Measurements from ENCODE around the gene EIF4G2.

The EIF4G2 gene

DNA sequence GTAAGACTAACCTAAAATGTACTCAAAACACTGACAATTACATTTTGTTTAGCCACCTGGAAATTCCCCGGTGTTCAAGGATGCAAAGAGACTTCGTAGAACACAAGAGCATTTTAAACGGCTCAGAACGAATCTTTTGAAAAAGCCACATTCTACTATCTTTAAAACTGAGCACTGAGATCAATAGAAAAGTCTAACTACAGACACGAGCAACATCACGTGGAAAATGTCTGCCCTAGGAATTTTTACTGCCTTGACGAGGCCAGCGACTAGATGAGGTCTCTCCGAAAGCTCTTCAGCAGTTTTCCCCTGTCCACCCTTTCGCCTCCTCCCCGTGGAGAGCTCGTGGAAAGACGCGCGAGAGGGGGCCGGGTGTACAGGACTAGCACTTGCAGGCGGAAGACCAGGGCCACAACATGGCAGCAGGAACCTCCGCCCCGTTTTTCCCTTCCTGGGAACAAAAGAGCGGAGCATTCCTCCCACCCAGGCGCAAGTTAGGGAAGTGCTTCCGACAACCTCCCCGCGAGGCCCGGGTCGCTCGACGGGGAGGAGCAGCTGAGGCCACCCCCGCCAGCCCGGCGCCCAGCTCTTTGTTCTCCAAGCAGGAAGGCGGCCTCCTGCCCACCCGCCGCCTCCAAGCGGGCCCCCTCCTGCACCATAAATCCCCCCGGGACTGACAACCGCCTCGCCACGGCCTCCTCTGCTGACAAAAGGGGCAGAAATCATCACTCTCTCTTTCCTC, 1.1 kb downstream of the EIF4G2 start:
- DNase-seq: peak; percentile 68

DNA sequence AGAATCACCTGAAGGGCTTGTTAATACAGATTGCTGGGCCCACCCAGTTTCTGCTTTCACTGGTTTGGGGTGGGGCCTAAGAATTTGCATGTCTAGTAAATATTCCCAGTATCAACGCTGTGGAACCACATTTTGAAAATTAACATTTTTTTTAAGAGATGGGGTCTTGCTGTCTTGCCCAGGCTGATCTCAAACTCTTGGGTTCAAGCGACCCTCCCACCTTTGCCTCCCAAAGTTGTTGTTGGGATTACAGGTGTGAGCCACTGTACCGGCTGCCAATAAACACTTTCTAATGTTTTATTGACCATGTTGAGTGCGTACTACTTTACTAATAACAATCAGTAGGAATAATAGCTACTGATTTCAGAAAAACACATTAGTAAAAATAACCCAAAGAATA, 2.5 kb downstream of the EIF4G2 start:
- no peak for DNase-seq

DNA sequence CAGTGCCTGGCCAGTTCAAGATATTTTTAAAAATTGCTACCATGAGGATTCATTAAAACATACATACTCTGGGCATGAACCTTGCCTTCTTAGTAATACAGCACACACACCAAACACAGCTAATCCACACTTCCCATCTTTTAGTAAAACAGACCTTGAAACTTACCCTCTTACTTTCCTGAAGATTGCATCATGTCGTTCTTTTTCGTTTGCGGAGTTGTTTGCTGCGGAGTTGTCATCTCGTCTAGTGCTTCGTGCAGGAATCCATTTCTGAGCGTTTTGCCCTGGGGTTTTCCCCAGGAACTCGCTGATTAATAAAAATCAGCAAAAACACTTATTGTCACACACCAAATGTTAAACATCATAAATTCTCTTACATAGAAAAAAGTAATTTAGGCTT, 3.0 kb downstream of the EIF4G2 start:
- no peak for DNase-seq

DNA sequence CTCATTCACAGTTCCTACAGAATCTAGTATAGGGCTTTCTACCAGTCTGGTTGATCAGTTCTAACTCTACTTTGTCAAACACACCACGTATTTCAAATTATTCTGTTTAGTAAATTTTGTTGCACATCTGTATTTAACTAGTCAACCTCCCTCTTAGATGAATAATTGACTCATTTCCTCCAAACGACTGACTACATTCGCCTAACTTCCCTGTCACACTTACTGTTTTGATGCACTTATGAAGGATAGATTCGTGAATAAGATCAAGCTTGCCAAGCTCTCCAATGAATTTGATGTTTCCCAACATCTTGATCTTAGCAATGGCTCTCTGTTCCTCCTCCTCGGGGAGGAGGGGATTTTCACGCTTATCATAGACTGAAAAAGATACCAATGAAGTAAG, 5.0 kb downstream of the EIF4G2 start:
- DNase-seq: no peak

DNA sequence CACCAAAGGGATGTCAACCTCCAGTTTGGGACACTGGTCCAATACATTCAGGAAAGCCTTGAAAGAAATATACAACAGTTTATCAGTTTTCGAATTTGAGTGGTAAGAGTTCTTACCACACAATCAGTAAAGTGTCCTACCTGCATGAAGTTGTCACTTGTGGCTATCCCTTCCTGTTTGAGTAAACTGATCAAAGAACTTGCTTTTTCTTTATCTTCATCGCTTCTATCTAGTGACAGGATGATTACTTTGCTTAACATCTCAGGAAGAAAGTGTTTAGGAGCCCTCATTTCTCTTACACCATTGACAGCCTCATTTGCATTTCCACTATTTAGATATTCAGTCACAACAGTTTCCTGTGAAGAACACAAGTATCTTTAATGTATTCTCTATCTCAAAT, 8.4 kb downstream of the EIF4G2 start:
- DNase-seq: no peak

DNA sequence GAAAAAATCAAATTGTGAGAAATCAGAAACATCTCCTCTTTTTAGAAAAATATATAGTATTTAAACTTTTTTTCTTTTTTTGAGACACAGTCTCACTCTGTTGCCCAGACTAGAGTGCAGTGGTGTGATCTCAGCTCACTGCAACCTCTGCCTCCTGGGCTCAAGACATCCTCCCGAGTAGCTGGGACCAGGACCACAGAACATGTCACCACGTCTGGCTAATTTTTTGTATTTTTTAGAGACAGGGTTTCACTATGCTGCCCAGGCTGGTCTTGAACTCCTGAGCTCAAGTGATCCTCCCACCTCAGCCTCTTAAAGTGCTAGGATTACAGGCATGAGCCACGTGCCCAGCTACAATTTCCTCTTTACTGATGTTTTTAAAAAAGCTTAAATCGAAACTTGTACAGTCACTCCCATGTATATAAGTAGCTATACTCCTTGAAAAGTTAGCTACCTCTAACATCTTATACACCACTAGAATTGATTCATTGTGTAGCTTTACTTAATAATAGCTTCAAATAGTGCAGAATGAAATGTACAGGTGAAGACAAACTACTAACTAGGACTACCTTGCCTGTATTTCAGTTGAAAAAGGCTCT, 10.3 kb downstream of the EIF4G2 start:
- no peak for DNase-seq

DNA sequence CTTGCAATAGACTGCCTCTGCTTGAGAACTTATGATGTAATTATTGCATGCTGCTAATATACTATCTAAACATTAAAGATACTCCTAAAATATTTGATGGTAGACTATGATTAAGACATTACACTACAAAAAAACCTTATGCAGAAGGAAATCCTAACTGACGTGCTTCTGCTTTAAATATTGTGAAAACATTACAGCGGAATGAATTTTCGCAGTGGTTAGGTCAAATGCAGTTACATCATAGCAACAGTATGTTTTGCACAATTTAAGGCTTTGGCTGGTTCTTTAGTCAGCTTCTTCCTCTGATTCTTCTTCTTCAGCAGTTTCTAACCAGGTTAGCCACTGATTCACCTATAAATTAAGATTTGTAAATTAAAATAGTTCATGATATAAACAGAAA, 11.2 kb downstream of the EIF4G2 start:
- no peak for DNase-seq

DNA sequence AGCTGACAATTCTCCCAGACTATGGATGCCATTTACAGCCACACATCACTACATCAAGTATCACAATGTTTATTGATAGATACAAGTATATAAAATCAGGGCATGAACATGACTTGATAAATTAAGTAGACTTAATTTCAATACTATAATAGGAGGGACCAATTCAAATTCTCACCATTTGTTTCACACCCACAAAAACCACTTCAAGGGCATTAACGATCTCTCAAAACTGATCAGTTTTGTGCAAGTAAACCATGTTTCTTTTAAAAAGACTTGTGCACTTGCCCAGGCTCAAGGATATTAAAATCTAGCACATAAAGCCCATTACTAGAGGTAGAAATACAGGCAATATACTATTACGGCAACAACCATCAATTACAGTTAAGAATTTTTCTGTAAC, 11.7 kb downstream of the EIF4G2 start:
- DNase-seq: no peak

DNA sequence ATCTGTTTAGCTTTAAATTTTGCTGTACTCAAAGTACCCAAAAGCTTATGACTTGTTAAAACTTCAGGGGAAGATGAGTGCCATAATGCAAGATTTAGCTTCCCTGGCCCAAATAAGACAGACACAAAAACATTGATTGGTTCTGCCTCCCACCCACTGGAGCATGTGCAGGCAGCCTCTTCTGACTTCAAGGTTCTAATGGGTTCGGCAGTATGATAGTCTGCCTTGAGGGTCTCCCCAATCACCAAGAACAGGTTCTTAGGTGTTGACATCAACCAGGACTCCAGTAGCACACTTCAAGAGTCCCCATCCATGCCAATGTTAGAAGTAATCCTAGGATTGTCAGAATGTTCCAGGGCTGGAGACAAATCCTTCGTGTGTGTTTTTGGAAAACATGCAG, 12.5 kb downstream of the EIF4G2 start:
- DNase-seq: no peak

DNA sequence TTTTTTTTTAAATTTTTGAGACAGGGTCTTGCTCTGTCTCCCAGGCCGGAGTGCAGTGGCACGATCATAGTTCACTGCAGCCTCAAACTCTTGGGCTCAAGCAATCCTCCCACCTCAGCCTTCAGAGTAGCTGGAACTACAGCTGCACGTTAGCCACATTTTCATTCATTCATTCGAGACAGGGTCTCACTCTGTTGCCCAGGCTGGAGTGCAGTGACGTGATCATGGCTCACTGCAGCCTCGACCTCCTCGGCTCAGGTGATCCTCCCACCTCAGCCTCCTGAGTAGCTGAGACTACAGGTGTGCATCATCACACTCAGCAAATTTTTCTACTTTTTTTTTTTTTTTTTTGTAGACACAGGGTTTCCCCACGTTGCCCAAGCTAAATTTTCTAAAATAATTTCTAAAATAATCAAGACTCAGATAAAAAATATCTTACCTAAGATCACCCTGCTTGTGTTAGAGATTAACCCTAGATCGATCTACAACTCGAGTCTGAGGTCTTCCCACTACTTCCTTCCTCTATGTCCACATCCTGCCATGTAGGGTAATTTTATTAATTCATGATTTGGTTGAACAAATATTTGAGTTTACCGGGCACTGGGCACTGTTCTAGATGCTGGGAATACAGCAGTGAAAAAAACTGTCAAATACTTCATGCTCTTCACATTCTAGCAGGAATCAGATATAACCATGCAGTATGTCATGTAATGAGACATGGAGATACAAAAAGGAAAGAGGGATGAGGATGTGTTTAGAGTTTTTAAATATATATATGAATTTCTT, 15.1 kb downstream of the EIF4G2 start:
- no peak for DNase-seq

DNA sequence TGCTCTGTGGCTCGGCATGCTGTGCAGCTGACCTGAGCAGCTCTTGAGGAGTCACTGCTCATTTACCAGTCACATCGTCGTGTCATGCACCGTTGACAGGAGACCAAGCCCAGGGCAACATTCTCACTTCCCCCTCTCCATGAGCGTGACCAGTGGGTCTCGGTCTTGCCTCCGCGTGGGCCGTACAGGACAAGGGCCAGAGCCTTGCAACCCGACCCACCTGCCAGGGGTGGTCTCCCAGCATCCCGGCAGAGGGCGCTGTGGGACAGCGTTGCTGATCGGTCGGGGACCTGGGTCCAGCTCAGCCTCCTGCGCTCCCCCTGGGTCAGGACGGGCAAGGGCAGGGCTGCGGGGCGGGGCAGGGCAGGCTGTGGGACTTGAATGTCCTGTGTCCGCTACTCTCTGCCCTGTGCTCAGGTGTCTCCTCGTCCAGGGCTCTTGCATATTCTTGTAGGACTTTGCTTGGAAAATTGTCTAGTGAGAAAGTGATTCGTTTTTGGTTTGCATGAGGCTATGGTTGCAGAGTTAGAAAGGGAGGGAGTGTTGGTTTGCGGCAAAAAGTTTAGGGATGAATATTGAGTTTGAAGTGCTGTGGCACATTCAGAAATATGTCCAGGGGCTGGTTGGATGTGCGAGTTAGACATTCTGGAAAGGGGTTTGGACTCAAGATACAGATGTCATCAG, 16.2 kb downstream of the EIF4G2 start:
- peak; percentile 96 for DNase-seq

DNA sequence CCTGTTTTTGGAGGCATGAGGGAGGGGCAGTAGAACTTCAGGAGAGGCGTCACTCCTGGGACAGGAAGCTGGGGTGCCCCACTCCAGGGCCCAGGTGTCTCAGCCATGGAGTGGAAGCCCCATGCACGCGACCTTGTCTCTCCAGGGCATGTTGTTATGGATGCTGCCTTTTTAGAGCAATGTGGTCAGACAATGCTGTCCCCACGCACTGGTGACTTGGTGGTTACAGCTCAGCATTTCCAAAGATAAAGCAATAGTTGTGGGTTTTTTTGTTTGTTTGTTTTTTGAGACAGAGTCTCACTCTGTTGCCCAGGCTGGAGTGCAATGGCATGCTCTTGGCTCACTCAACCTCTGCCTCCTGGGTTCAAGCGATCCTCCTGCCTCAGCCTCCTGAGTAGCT, 22.3 kb downstream of the EIF4G2 start:
- no peak for DNase-seq

DNA sequence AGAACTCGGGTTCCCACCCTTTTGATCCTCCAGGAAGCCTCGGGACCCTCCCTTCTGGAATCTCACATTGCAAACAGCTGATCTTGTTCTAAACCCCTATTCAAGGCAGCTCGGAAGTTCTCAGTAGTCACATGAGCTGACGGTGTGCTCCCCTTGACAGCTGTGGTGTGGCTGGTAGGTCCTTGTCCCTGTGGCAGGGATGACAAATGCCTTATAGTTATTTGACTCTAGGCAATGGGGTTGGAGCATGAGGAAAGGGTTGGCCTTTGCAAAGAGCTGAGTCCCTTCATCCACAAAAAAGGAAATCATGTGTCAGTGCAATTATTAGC, 23.6 kb downstream of the EIF4G2 start:
- no peak for DNase-seq

DNA sequence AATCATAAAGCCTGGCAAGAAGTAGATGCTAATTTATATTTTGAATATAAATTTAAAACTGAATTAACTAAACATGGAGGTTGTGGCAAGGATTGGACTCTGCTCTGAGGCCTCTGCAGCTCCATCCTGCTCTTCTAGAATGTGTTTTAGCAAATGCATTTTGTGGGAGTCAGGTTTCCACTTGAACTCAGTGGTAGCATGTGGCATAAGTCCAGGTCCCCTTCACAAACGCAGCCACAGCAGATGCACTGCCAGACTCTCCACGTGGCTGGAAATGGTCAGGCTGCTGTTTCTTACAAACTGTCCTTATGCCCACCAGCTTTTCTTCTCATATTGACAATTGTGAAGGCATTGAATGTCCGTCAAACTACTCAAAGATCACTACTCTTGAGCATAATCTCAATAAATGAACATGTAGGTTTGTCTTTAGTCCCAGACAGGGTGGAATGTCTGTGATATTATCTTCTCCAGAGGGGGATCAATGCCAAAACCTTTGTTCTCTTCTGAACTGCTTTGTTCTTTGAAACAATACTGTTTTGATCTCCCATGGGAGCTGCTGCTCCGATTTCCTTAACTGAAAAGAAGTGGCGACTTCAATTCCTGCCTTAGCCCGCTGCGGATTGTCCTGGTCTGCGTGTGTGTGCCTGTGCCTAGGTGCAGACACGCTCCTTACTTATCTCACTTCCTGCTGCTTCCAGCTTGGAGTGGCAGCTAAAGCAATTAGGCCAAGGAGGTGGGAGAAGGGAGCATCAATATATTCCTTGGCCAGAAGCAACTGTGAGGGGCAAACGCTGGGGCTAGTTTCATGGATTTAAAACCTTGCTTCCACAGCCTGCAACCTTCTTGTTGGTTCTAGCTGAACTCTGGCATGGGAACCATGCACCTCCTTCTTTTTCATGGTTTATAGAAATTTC, 24.2 kb downstream of the EIF4G2 start:
- DNase-seq: no peak

DNA sequence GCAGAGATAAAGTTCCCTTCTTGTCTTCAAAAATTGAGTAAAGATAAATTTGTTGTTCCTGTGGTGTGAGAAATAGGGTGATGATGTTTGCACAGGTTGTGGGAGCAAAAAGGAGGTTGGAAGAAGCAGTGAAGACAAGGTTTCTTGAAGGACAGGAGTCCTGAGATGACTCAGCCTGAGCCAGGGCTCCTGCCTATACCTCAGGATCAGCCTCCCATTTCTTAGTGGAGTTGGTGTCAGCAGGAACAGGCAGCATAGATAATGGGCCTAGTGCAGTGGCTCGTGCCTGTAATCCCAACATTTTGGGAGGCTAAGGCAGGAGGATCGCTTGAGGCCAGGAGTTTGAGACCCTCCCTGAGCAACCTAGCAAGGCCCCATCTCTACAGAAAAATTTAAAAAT, 28.7 kb downstream of the EIF4G2 start:
- DNase-seq: no peak

DNA sequence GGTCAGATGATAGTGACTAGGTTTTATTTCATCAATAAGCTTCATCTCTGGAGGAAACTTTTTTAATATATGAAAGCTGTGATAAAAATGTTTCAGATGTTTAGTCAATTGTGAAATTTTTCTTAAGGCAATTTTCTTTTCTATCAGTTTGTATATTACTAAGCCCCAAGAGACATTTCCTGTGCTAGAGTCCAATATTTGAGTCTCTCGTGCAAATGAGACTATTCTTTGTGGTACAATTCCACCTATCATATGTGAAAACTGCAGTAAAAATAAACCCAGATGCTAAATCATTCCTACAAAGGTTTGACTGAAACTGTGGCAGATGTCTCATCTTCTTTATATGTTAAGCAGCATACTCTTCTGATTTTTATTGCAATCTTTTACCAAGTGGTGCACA, 29.6 kb downstream of the EIF4G2 start:
- DNase-seq: no peak

DNA sequence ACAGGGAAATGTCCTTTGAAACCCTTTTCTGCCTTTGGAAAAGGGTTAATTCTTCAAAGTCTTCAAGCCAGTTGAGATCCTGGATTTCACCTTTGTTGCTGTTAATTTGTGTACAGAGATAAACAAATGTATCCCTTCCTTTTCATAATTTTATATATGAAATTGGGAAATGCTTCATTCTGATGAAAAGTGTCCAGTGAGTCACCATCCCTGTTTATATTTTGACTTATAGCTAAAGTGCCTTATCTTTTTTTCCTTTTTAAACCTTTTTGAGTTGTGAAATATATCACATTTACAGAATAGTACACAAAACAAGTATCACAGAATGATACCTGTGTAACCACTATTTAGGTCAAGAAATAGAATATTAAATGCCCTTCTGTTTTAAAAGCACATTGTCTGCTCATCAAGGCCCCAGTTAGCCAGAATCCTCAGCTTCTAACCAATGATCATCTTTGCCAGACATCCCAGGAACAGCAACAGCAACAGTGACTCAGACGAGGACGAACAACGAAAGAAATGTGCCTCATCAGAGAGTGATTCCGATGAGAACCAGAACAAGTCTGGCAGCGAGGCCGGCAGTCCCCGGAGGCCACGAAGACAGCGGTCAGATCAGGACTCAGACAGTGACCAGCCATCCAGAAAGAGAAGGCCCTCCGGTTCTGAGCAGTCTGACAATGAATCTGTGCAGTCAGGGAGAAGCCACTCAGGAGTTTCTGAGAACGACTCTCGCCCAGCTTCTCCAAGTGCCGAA, 30.3 kb downstream of the EIF4G2 start:
- DNase-seq: peak; percentile 96

DNA sequence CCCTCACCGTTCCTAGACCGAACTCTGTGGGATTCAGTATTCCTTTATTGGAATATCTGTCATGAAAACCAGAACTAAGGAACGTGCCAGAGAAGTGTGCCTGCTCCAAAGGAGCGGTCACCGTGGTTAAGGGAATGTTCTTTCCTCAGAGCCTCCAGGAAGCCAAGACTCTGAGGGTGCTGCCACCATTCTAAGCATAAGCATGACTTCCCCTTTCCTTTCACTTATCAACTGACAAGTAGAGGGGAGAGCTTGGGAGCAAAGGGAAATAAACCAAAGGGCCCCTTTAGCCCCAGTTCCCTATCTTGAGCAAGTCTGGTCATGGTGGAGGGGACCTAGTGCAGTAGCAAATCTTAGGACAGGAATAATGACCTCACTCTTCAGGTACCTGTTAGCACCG, 30.9 kb downstream of the EIF4G2 start:
- no peak for DNase-seq

DNA sequence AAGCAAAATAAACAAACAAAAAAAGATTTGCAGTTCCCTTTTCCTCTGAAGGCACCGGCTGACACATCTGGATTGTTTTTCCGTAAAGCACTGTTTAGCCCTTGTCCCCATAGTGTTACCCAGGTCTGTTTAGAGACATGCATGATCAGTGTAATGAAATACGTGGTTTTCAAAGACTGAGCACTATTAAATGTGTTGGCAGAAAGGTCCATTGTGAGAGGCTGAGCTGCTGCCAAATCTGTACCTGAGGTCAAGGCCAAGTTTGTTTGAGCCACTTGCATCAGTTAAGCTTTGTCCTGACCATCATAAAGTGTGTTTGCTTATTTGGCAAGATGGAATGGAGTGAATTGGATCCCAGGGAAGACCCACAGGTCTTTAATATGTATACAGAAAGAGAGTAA, 31.3 kb downstream of the EIF4G2 start:
- DNase-seq: no peak

DNA sequence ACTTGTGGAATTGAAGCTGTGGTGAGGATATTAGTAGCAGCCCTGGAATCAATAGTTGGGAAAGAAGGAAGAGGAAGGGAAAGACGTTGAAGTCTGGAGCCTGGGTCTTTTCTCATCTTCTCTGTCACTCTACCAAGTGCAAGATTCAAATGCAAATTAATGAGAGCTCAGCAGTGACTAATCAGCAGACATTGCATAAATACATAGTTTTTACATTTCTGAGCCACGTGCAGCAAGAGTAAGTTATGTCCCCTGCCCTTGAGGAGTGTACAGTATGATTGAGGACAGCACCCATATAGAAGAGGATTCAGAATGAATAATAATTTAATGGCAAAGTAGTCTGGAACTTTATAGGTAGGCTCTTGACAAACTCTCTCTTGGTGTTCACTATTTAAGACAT, 33.9 kb downstream of the EIF4G2 start:
- no peak for DNase-seq

DNA sequence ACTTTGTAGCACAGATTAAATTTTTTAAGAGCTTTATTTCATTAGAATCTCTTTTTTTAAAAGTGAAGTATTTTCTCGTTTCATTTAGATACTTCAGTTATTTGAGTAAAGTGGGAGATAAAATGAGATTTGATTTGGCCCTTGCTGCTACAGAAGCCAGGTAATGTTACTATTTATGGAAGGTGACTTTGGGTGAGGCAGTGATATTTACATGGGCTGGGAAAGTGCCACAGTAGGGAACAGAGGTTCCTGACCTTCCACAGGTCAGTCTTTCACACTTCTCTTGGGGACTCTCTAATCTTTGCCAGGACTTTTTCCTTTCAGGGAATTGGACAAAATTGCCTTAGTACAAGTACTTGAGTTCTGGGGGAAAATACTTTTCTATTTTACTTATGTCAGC, 37.3 kb downstream of the EIF4G2 start:
- no peak for DNase-seq

All from islet precursor cell (in vitro differentiated cells).